ENCODE data around the gene C16orf87.

The C16orf87 gene

DNA sequence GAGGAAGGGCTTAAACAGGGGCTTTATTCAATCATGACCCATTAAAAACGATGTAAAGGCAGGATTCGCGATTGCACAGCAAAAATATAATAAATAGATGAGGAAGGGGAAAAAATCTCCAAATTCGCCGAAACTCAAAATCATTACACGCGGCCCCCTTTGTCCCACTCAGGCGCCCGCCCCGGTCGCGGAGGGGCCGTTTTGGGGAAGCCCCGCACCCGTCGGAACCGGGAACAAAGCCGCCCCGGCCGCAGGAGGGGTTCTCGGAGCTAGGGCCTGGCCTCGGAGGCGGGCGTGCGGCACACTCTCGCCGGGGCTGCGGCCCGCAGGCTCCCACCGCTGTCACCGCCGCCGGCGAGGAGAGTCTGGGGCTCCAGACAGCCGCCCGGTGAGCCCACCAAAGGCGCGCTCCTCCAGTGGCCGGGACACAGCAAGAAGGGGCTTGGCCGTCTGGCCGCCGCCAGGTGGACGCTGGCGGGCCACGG lies 521 bp downstream of the C16orf87 start:
- TF ChIP-seq GATA1 (IDR thresholded peaks at IDR 0.05; ENCODE audit: low read depth, low read length), result no peak
- no peak for TF ChIP-seq POLR2A (IDR thresholded peaks at IDR 0.05; ENCODE audit: low read length)
- DNase-seq, result peak; percentile 61 to 70

DNA sequence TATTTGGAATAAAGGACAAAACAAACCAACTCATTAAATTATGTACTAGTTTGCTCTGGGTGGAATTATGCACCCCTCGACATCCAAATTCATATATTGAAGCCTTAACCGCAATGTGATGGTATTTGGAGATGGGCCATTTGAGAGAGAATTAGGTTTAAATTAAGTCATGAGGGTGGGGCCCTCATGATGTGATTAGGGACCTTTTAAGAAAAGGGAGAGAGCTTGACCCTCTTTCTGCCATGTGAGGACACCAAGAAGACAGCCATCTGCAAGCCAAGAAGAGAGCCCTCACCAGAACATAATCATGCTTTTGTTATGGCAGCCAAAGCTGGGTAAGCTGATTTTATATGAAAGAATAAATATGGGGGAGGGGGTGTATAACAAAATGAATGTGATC lies 2.0 kb downstream of the C16orf87 start:
- peak in 1 of 2 experiments; percentile 22 for DNase-seq
- TF ChIP-seq GATA1 (IDR thresholded peaks at IDR 0.05; ENCODE audit: low read depth, low read length) (no peak), POLR2A (IDR thresholded peaks at IDR 0.05; ENCODE audit: low read length) (no peak)

DNA sequence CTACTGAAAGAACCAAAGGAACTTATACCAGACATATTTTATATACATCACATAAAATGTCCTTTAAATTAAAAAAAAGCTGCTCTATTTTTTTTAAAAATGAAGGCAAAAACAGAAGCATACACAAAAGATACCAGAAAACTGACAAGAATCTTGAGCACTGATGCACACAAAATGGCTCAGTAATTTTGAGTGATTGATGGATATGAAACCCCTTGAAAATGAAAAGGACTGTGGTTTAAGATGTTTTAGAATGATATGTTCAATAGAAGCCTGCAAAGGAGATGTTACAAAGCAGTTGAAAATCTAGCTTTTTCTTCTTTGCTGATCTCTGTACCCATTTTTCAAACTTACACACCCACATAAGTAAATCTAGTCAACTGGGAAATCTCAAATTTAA lies 2.7 kb downstream of the C16orf87 start:
- no peak for TF ChIP-seq GATA1 (IDR thresholded peaks at IDR 0.05; ENCODE audit: low read depth, low read length)
- no peak for TF ChIP-seq POLR2A (IDR thresholded peaks at IDR 0.05; ENCODE audit: low read length)
- DNase-seq, result no peak

DNA sequence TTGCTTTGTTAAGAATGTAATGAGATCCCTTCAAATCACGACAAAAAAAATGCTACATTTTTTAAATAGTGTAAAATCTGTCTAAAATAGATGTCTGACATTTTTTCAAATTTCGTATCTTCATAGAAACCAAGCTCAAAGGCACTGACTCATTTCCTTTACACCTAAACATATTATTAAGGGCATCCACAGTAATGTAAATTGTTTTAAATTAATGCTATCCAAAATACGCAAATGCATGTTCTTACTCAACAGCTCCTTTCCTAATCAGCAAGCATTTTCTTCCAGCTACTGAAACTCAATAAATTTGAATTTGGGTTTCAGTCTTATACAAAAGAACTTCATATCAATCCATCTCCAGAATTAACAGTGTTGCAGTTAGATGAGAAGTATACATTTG lies 4.3 kb downstream of the C16orf87 start:
- TF ChIP-seq POLR2A (IDR thresholded peaks at IDR 0.05; ENCODE audit: low read length), result no peak
- no peak for TF ChIP-seq GATA1 (IDR thresholded peaks at IDR 0.05; ENCODE audit: low read depth, low read length)
- no peak for DNase-seq

DNA sequence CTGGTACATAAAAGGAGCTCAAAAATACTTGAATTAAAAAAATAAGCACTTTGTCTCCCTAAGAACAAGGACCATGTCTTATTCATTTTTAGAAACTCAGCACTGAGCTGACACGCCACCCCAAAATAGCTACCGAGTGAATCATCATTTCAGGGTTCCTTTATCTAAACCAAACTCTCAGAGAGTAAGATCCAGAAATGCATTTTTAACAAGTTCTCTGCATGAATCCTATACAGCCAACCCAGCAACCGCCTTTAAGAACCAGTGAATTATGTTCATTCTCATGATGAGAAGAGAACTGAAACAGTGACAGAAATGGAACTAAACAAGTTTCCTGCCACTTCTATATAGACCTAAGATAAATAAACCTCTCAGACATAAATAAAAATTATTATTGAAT lies 8.7 kb downstream of the C16orf87 start:
- DNase-seq, result no peak
- TF ChIP-seq GATA1 (IDR thresholded peaks at IDR 0.05; ENCODE audit: low read depth, low read length) (no peak), POLR2A (IDR thresholded peaks at IDR 0.05; ENCODE audit: low read length) (no peak)

DNA sequence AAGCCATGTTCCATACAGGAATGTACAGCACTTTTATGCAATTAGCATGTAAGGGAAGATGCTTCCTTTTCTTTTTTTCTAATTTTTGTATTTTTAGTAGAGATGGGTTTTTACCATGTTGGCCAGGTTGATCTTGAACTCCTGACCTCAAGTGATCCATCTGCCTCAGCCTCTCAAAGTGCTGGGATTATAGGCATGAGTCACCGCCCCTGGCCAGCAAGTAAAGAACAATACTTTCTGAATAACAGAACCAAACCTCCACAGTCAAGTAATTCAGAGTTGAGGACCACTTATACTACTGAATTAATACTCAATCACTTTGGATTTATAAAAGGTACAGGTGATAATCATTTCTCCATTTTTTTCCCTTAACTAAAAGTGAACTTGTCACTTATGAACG lies 13.0 kb downstream of the C16orf87 start:
- no peak for DNase-seq
- TF ChIP-seq POLR2A (IDR thresholded peaks at IDR 0.05; ENCODE audit: low read length) (no peak), GATA1 (IDR thresholded peaks at IDR 0.05; ENCODE audit: low read depth, low read length) (no peak)

DNA sequence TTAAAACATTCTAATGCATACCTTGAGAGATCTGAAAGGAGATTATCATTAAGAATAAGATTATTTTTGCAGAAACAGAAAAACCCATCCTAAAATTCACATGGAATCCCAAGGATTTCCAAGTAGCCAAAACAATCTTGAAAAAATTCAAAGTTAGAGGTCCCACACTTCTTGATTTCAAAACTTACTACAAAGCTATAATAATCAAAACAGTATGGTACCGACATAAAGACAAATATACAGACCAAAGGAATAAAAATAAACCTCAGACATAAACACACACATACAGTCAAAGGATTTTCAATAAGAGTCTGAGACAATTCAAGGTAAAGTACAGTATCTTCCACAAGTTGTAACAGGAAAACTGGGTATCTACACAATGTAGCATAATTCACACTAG lies 16.2 kb downstream of the C16orf87 start:
- TF ChIP-seq POLR2A (IDR thresholded peaks at IDR 0.05; ENCODE audit: low read length), result no peak
- TF ChIP-seq GATA1 (IDR thresholded peaks at IDR 0.05; ENCODE audit: low read depth, low read length), result no peak
- DNase-seq, result no peak

DNA sequence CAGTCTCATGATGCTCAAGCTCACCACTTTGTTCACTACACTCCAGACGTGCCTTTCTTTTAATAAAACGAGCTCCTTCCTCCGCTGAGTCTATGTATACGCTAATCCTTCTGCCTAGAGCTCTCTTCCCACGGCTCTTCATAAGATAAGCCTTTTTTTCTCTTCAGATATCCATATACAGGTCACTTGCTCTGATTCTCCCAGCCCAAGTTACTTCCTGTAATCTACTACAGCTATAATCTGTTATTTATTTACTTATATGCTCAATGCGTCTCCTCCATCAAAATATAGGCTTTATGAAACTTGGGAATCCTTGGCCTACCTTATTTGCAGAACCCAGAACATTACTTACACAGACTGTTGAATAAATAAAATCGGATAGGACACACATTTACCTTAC lies 17.4 kb downstream of the C16orf87 start:
- no peak for TF ChIP-seq GATA1 (IDR thresholded peaks at IDR 0.05; ENCODE audit: low read depth, low read length)
- no peak for TF ChIP-seq POLR2A (IDR thresholded peaks at IDR 0.05; ENCODE audit: low read length)
- DNase-seq, result no peak

DNA sequence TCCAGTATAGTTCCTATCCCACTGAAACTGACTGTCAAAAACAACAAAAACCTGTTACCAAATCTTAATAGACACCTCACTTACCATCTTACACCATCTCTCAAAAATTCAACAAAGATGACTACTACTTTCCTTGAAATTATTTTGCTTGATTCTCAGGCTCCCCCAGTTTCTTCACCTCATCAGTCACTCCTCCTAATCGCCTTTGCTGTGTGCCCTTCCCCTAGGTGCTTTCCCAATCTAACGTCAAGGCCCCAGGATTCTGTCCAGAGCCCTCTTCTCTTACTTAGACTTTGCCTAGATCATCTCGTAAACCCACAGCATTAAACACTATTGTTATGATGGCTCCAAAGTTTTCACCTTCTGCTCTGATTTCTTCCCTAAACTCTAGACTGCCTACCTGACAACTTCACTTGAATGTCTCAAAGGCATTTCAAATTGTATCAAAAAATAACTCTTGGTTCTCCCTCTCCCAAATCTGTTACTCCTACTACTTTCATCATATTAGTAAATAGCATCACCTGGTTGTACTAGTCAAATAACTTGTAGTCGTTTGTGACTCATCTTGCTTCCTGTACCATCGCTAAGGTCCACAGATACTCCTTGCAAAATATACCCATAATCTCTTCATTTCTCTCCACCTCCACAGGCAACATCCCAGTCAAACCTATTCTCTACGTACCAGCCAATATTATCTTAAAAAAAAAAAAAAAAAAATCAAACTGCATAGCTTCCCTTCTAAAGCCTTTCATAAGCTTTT lies 18.0 kb downstream of the C16orf87 start:
- no peak for DNase-seq
- TF ChIP-seq POLR2A (IDR thresholded peaks at IDR 0.05; ENCODE audit: low read length) (no peak), GATA1 (IDR thresholded peaks at IDR 0.05; ENCODE audit: low read depth, low read length) (no peak)

DNA sequence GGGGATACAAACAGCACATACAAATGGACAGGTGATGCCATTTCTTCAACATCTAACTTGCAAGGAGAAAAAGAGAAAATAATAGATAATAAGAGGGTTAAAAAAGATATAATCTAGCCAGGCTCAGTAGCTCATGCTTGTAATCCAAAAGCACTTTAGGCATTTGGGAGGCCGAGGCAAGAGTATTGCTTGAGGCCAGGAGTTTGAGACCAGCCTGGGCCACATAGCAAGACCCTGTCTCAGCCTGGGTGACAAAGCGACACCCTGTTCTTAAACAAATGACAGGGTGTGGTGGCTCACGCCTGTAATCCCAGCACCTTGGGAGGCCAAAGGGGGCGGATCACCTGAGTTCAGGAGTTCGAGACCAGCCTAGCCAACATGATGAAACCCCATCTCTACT lies 19.3 kb downstream of the C16orf87 start:
- DNase-seq, result no peak
- TF ChIP-seq POLR2A (IDR thresholded peaks at IDR 0.05; ENCODE audit: low read length), result no peak
- TF ChIP-seq GATA1 (IDR thresholded peaks at IDR 0.05; ENCODE audit: low read depth, low read length), result no peak

DNA sequence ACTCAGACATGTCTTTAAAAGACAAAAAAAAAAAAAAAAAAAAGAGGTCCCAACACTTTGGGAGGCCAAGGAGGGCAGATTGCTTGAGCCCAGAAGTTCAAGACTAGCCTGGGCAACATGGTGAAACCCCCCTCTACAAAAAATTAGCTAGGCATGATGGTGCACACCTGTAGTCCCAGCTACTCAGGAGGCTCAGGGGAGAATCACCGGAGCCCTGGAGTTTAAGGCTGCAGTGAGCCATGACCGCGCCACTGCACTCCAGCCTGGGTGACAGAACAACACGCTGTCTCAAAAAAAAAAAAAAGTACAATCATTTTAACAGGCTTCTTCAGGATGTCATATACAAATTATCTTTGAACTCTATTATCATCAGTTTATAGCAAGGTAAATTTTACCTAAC lies 22.0 kb downstream of the C16orf87 start:
- no peak for DNase-seq
- TF ChIP-seq POLR2A (IDR thresholded peaks at IDR 0.05; ENCODE audit: low read length) (no peak), GATA1 (IDR thresholded peaks at IDR 0.05; ENCODE audit: low read depth, low read length) (no peak)

DNA sequence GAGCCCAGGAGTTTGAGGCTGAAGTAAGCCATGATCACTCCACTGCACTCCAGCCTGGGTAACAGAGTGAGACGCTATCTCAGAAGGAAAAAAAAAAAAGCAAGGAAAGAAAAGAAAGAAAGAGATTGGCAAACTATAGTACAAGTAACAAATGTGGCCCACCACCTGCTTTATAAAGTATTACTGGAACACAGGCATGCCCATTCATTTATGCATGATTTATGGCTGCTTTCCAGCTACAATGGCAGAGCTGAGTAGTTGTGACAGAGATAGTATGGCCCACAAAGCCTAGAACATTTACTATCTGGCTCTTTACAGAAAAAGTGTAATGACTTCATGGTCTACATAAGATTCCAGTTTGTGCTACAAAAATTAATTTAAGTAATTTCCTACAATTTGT lies 23.6 kb downstream of the C16orf87 start:
- TF ChIP-seq POLR2A (IDR thresholded peaks at IDR 0.05; ENCODE audit: low read length) (no peak), GATA1 (IDR thresholded peaks at IDR 0.05; ENCODE audit: low read depth, low read length) (no peak)
- DNase-seq, result no peak

DNA sequence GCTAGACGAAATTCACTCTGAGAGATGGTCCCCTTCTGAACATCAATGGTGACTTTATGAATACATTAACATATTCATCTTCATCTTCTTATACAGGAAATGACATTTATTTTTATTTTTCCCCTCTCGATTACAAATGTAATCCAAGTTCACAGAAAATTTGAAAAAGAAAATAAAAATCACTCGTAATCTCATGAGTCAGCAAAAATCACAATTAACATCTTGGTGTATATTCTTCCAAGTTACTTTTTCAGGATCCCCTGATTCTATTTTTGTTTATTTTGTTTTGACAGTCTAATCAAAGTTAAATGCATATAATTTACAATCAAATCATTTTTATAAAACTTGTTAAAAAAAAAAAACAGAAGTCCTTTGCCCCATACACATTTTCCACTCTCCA lies 27.6 kb downstream of the C16orf87 start:
- TF ChIP-seq POLR2A (IDR thresholded peaks at IDR 0.05; ENCODE audit: low read length), result no peak
- no peak for TF ChIP-seq GATA1 (IDR thresholded peaks at IDR 0.05; ENCODE audit: low read depth, low read length)
- no peak for DNase-seq

DNA sequence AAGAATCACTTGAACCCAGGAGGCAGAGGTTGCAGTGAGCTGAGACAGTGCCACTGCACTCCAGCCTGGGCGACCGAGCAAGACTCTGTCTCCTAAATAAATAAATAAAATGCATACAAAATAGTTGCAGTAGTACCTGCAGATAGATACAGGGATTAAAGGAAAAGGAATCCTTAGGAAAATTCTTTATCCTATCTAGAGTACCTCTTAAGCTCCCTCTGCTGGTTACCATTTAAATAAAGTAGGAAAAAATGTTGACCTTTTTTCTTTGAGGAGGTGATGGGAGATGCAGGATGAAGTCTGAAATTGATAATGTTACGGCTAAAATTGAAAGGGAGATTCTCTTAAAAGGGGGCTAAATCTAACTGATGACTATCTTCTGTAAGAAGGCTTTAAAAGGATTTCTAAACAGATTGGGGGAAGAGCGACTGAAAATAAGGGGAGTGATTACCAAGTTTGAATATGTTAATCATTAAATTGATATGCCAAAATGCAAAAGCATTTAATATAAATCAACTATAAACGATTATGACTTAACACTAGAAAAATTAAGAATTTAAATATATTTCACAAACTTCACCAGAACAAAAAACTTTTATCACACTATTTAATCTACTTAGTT lies 29.4 kb downstream of the C16orf87 start:
- peak in 1 of 2 experiments; percentile 16 for DNase-seq

DNA sequence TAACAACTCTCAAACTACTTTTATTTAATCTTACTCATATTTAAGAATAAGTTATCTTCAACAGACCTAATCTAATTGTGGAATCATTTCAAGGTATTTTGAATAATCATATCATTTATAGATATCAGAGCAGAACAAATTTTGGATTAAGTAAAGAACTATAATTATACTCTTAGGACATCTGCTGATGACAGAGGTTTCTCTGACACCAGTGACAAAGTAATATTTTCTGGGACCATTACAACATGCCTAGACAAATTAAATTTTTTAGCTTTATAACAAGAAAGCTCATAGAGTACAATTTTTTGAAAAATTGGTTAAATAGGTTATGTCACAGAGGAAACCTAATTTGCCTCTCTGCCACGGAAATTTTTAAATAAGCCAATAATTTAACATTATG lies 30.5 kb downstream of the C16orf87 start:
- DNase-seq, result no peak
- no peak for TF ChIP-seq GATA1 (IDR thresholded peaks at IDR 0.05; ENCODE audit: low read depth, low read length)
- no peak for TF ChIP-seq POLR2A (IDR thresholded peaks at IDR 0.05; ENCODE audit: low read length)

More for the DNA sequence above, 29.4 kb downstream of the C16orf87 start:
- no peak for TF ChIP-seq GATA1 (IDR thresholded peaks at IDR 0.05; ENCODE audit: low read depth, low read length)
- no peak for TF ChIP-seq POLR2A (IDR thresholded peaks at IDR 0.05; ENCODE audit: low read length)
